Measurements from ENCODE around the gene POLR2I. TPM values are rescaled to one million over a fixed set of nuclear protein-coding genes. Genes with fewer than 3 reads are reported as not detected.

Gene POLR2I
- total RNA-seq, 1 experiment from 2014 or later: 92.2 TPM

DNA sequence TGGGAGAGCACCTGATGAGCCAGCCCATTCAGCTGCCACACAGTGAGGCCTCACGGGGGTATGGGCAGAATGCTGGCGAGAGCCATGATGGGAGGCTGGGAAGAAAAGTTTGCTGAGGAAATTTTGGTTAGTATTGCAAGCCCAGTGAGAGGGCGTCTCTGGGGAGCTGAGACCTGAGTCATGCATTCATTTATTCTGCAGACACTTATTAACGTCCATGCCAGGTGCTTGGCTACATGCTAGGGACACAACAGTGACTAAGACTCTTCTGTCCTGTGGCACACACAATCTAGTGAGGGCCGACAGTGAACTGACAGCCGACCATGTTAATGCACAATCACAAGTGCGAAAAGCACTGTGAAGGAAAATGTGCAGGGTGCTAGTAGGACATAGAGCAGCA, 32.8 kb downstream of the POLR2I start:
- POLR2A ChIA-PET (ENCODE audit: unreplicated experiment): no interaction called here

DNA sequence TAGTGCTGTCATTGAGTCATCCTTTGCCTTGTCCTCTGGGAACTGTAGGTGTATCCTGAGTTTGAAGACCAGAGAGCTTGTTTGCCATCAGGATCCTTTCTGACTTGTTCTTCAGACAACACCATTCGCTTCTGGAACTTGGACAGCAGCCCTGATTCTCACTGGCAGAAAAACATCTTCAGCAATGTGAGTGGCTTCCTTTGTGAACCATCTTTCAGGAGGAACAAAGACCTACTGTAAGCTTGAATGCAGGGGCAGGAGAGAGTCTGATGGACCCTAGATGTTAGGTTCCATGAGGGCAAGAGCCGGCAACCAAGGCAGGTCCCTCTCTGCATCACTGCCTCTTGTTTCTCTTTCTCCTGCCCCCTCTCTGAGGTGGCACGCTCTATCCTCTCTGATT, 33.3 kb downstream of the POLR2I start:
- intact Hi-C loops (cut with micrococcal nuclease; ENCODE audit: unreplicated experiment): no loop called here
- no peaks in the 10 kb centered on the region for H3K9me3 ChIP-seq (ENCODE audit: insufficient read depth, low read depth)
- peaks cover 5% of the 10 kb centered on the region; the same call in 1 of the 2 replicates for H3F3A ChIP-seq (ENCODE audit: insufficient read depth, low read depth)
- 0 out of 2 replicates have a peak, but pooled peaks cover 3% of the 10 kb centered on the region for H3K36me3 ChIP-seq (ENCODE audit: low read depth)
- H3K4me3 ChIP-seq: no peak overlapping the region
- CTCF ChIA-PET: no interaction called here
- H2AFZ ChIP-seq: no peak overlapping the region
- no peaks in the 10 kb centered on the region for H3K4me1 ChIP-seq (replicated peaks; ENCODE audit: insufficient read depth)
- H3K27ac ChIP-seq: no peak overlapping the region
- POLR2A ChIA-PET (ENCODE audit: unreplicated experiment): no interaction called here
- no TSS peak for BruUV-seq (replicated peaks)
- H3K4me2 ChIP-seq: no peak overlapping the region
- H4K20me1 ChIP-seq (ENCODE audit: insufficient read depth): no peaks in the 10 kb centered on the region
- H3K27me3 ChIP-seq (ENCODE audit: insufficient read depth, low read depth): no peaks in the 10 kb centered on the region
- no peaks in the 10 kb centered on the region for H3K9me2 ChIP-seq (ENCODE audit: insufficient read depth)
- TF ChIP-seq, protein P1, sequence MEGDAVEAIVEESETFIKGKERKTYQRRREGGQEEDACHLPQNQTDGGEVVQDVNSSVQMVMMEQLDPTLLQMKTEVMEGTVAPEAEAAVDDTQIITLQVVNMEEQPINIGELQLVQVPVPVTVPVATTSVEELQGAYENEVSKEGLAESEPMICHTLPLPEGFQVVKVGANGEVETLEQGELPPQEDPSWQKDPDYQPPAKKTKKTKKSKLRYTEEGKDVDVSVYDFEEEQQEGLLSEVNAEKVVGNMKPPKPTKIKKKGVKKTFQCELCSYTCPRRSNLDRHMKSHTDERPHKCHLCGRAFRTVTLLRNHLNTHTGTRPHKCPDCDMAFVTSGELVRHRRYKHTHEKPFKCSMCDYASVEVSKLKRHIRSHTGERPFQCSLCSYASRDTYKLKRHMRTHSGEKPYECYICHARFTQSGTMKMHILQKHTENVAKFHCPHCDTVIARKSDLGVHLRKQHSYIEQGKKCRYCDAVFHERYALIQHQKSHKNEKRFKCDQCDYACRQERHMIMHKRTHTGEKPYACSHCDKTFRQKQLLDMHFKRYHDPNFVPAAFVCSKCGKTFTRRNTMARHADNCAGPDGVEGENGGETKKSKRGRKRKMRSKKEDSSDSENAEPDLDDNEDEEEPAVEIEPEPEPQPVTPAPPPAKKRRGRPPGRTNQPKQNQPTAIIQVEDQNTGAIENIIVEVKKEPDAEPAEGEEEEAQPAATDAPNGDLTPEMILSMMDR (conservative IDR thresholded peaks at IDR 0.05): no peak
- TF ChIP-seq EZH2 (IDR thresholded peaks at IDR 0.05; ENCODE audit: low read depth): no peak
- DNase-seq: no peak
- no peaks in the 10 kb centered on the region for H3K79me2 ChIP-seq (ENCODE audit: low read depth)

More for the DNA sequence above, 32.8 kb downstream of the POLR2I start:
- Histone ChIP-seq H3K9me2 (ENCODE audit: insufficient read depth) (no peaks in the 10 kb centered on the region), H3F3A (ENCODE audit: insufficient read depth, low read depth) (peaks cover 5% of the 10 kb centered on the region; the same call in 1 of the 2 replicates), H3K4me1 (replicated peaks; ENCODE audit: insufficient read depth) (no peaks in the 10 kb centered on the region), H3K9me3 (ENCODE audit: insufficient read depth, low read depth) (no peaks in the 10 kb centered on the region), H2AFZ (no peak overlapping the region), H3K4me3 (no peak overlapping the region), H4K20me1 (ENCODE audit: insufficient read depth) (no peaks in the 10 kb centered on the region), H3K4me2 (no peak overlapping the region), H3K27me3 (ENCODE audit: insufficient read depth, low read depth) (no peaks in the 10 kb centered on the region), H3K36me3 (ENCODE audit: low read depth) (0 out of 2 replicates have a peak, but pooled peaks cover 3% of the 10 kb centered on the region), H3K27ac (no peak overlapping the region), H3K79me2 (ENCODE audit: low read depth) (no peaks in the 10 kb centered on the region)
- CTCF ChIA-PET: no interaction called here
- intact Hi-C loops (cut with micrococcal nuclease; ENCODE audit: unreplicated experiment): no loop called here
- DNase-seq: no peak
- TF ChIP-seq, protein P1 (conservative IDR thresholded peaks at IDR 0.05): no peak
- no peak for TF ChIP-seq EZH2 (IDR thresholded peaks at IDR 0.05; ENCODE audit: low read depth)
- BruUV-seq (replicated peaks): no TSS peak

DNA sequence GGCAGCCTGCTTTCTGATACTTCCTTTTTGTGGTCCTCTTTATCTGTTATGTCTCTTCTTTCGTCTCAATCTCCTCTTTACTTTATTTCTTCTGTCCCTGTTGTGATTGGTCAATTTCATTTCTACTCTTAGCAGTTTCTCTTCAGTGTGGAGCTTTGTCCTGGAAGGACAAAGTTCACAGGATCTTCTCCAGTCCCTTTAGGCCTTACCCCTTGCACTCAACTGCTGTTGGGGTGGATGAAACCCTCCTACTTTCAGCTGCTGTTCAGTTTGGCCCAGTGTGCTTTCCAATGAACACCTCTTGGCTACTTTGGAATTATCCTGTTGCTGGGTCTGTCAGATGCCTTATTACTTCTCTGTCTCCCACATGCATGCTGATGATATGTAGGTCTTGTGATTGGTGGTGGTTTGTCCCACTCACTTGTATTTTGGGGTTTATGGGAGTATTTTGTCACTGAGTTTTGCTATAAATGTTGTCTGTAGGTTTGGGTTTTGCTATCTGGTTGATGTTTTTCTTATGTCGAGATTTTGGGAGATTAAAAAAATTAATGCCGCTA, 35.2 kb downstream of the POLR2I start:
- ChIA-PET POLR2A (ENCODE audit: unreplicated experiment) (no interaction called here), CTCF (no interaction called here)
- H3K4me2 ChIP-seq: no peak overlapping the region
- H2AFZ ChIP-seq: no peak overlapping the region
- no peaks in the 10 kb centered on the region for H3K4me1 ChIP-seq (replicated peaks; ENCODE audit: insufficient read depth)
- H3K79me2 ChIP-seq (ENCODE audit: low read depth): no peaks in the 10 kb centered on the region
- H3K4me3 ChIP-seq: no peak overlapping the region
- no peaks in the 10 kb centered on the region for H3K9me2 ChIP-seq (ENCODE audit: insufficient read depth)
- H3K9me3 ChIP-seq (ENCODE audit: insufficient read depth, low read depth): no peaks in the 10 kb centered on the region
- BruUV-seq (replicated peaks): no TSS peak
- TF ChIP-seq EZH2 (IDR thresholded peaks at IDR 0.05; ENCODE audit: low read depth): no peak
- TF ChIP-seq, protein P1 (conservative IDR thresholded peaks at IDR 0.05): no peak
- intact Hi-C loops (cut with micrococcal nuclease; ENCODE audit: unreplicated experiment): no loop called here
- no peak overlapping the region for H3K27ac ChIP-seq
- peaks cover 9% of the 10 kb centered on the region for H3F3A ChIP-seq (ENCODE audit: insufficient read depth, low read depth)
- 0 out of 2 replicates have a peak, but pooled peaks cover 3% of the 10 kb centered on the region for H3K36me3 ChIP-seq (ENCODE audit: low read depth)
- H3K27me3 ChIP-seq (ENCODE audit: insufficient read depth, low read depth): no peaks in the 10 kb centered on the region
- DNase-seq: no peak
- no peaks in the 10 kb centered on the region for H4K20me1 ChIP-seq (ENCODE audit: insufficient read depth)
